ENCODE results near the gene APP.

- TF ChIP-seq CTCF (tag by site-specific recombination; IDR thresholded peaks at IDR 0.05) (no peak), BCL11B (tag by site-specific recombination; IDR thresholded peaks at IDR 0.05; ENCODE audit: low read depth) (no peak), ZNF18 (tag by site-specific recombination; IDR thresholded peaks at IDR 0.05) (no peak), ZNF488 (tag by site-specific recombination; IDR thresholded peaks at IDR 0.05) (no peak), ZNF214 (tag by site-specific recombination; IDR thresholded peaks at IDR 0.05; ENCODE audit: borderline replicate concordance) (no peak), ZNF544 (tag by site-specific recombination; IDR thresholded peaks at IDR 0.05) (no peak), ZNF707 (tag by site-specific recombination; IDR thresholded peaks at IDR 0.05) (no peak), ZNF274 (IDR thresholded peaks at IDR 0.05; ENCODE audit: low read length) (no peak), ZNF274 (tag by site-specific recombination; IDR thresholded peaks at IDR 0.05; ENCODE audit: borderline replicate concordance) (no peak), ZBTB21 (tag by site-specific recombination; IDR thresholded peaks at IDR 0.05) (no peak), ZNF658 (tag by site-specific recombination; IDR thresholded peaks at IDR 0.05) (no peak)
These were observed 35.0 kb downstream of the APP start for GRCh38 chr21:26135520-26135919.

All from HEK293 (cell line).